ENCODE data around the gene ANKMY2. TPM values are rescaled to one million over a fixed set of nuclear protein-coding genes. Genes with fewer than 3 reads are reported as not detected.

Gene ANKMY2
- total and polyA plus RNA-seq, 4 donors = 43.3 to 61.3 (median 47.1) TPM

DNA sequence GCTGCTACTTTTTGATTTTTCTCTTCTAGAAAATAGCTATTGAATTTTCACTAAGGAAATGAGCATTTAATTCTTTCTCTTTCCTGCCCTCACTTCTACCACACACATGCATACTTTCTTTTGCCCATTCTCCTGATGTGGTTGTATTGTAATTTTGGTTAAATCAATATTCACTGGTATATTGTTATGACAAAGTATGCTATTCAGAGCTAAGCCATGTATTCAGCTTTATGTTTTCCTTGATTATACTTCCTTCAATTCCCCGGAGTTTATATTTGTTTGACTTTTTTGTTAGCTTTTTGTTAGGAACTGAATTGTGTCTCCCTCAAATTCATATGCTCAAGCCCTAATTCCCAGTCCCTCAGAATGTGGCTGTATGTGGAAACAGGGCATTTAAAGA lies 94.9 kb downstream of the ANKMY2 start:
- Histone ChIP-seq H3K4me1 (ENCODE audit: control insufficient read depth, insufficient read depth, low read length) (no peaks in the 10 kb centered on the region), H3K36me3 (ENCODE audit: control insufficient read depth, insufficient read depth, low read length) (no peaks in the 10 kb centered on the region), H3K4me3 (ENCODE audit: low read depth, low read length) (no peak overlapping the region), H3K9me3 (ENCODE audit: control insufficient read depth, insufficient read depth, low read length) (no peaks in the 10 kb centered on the region), H3K27ac (ENCODE audit: low read depth, low read length) (no peak overlapping the region), H3K27me3 (ENCODE audit: control insufficient read depth, insufficient read depth, low read length) (no peaks in the 10 kb centered on the region)
- no CpG with 5 or more reads among the region's 1 CpG for WGBS (ENCODE audit: insufficient coverage)
- DNase-seq (ENCODE audit: low read depth in 4 of 6, low spot score in 6 of 6) = no peak

Other genes starting within 250 kb of the ANKMY2 start
- gene CRPPA, start 224.2 kb downstream of the ANKMY2 start, total RNA-seq = 10 to 100 TPM in 1 of 2 donors, 1 to 10 TPM in 1; 7.9 to 10.4 TPM
- 1 to 10 TPM; 4.4 to 4.6 TPM for gene CRPPA, start 224.2 kb downstream of the ANKMY2 start, polyA plus RNA-seq (ENCODE audit: insufficient read length in 2 of 2)
- gene SOSTDC1, start 180.0 kb downstream of the ANKMY2 start, total RNA-seq = 10 to 100 TPM; 22.3 to 48.7 TPM
- 10 to 100 TPM in 1 of 2 donors, 1 to 10 TPM in 1; 7.7 to 11.9 TPM for gene SOSTDC1, start 180.0 kb downstream of the ANKMY2 start, polyA plus RNA-seq (ENCODE audit: insufficient read length in 2 of 2)
- not detected for gene LRRC72, start 118.9 kb downstream of the ANKMY2 start, total RNA-seq
- under 1 TPM in 1 of 2 donors, not detected in 1; 0.17 TPM for gene LRRC72, start 118.9 kb downstream of the ANKMY2 start, polyA plus RNA-seq (ENCODE audit: insufficient read length in 2 of 2)
- 10 to 100 TPM; 39.0 to 55.3 TPM for gene BZW2, start 427 bp upstream of the ANKMY2 start, total RNA-seq
- 10 to 100 TPM; 74.3 to 78.5 TPM for gene BZW2, start 427 bp upstream of the ANKMY2 start, polyA plus RNA-seq (ENCODE audit: insufficient read length in 2 of 2)
- 10 to 100 TPM; 15.5 to 47.6 TPM for gene TSPAN13, start 108.0 kb upstream of the ANKMY2 start, total RNA-seq
- 100 to 1,000 TPM in 1 of 2 donors, 10 to 100 TPM in 1; 97.6 to 117 TPM for gene TSPAN13, start 108.0 kb upstream of the ANKMY2 start, polyA plus RNA-seq (ENCODE audit: insufficient read length in 2 of 2)
- gene AGR2, start 159.2 kb upstream of the ANKMY2 start, total RNA-seq = 10 to 100 TPM in 1 of 2 donors, 1 to 10 TPM in 1; 3.0 to 10.1 TPM
- gene AGR2, start 159.2 kb upstream of the ANKMY2 start, polyA plus RNA-seq (ENCODE audit: insufficient read length in 2 of 2) = 1 to 10 TPM; 2.7 to 2.8 TPM
- 1 to 10 TPM in 1 of 2 donors, not detected in 1; 1.5 TPM for gene AGR3, start 236.2 kb upstream of the ANKMY2 start, total RNA-seq
- 1 to 10 TPM; 1.4 to 1.6 TPM for gene AGR3, start 236.2 kb upstream of the ANKMY2 start, polyA plus RNA-seq (ENCODE audit: insufficient read length in 2 of 2)